Measurements from ENCODE around the gene TPM1. TPM values are rescaled to one million over a fixed set of nuclear protein-coding genes. Genes with fewer than 3 reads are reported as not detected.

TPM1 gene
- total RNA-seq, 3 donors from 2014 or later, result 333 to 609 (median 575) TPM

DNA sequence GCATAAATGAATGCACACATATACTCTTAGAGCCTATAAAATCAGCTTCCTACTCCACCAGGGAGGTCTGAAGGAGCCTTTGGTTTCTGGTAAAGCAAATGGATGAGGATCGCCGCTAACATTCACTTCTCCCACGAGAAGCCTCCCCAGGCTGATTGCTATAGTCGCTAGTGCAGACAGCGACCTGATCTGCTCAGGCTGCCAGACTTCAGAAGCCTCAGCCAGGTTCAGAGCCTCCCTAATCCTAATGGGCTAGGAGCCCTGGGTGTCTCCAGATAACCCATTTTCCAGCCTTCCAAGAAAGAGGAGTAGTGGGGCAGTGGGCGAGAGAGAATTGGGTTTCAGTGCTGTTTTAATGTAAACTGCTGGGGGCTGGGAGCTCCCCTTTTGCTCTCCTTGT, 35.4 kb downstream of the TPM1 start:
- no peak for DNase-seq (ENCODE audit: low spot score in 2 of 2)
- intact Hi-C loops (cut with DNase I; ENCODE audit: low total_unique reads), result no loop called here
- H3K4me1 ChIP-seq, result no peaks in the 10 kb centered on the region
- H3K36me3 ChIP-seq, result no peaks in the 10 kb centered on the region
- no peak overlapping the region for H3K4me3 ChIP-seq
- no peak for TF ChIP-seq POLR2A (IDR thresholded peaks at IDR 0.05)
- TF ChIP-seq, protein P1, sequence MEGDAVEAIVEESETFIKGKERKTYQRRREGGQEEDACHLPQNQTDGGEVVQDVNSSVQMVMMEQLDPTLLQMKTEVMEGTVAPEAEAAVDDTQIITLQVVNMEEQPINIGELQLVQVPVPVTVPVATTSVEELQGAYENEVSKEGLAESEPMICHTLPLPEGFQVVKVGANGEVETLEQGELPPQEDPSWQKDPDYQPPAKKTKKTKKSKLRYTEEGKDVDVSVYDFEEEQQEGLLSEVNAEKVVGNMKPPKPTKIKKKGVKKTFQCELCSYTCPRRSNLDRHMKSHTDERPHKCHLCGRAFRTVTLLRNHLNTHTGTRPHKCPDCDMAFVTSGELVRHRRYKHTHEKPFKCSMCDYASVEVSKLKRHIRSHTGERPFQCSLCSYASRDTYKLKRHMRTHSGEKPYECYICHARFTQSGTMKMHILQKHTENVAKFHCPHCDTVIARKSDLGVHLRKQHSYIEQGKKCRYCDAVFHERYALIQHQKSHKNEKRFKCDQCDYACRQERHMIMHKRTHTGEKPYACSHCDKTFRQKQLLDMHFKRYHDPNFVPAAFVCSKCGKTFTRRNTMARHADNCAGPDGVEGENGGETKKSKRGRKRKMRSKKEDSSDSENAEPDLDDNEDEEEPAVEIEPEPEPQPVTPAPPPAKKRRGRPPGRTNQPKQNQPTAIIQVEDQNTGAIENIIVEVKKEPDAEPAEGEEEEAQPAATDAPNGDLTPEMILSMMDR (IDR thresholded peaks at IDR 0.05), result no peak
- TF ChIP-seq POLR2AphosphoS5 (IDR thresholded peaks at IDR 0.05), result no peak
- H3K27me3 ChIP-seq, result no peaks in the 10 kb centered on the region
- H3K27ac ChIP-seq, result no peak overlapping the region
- H3K9me3 ChIP-seq, result no peaks in the 10 kb centered on the region

- peak overlapping the region in 1 of 2 donors; percentile 32 for H3K27ac ChIP-seq
- no peaks in the 10 kb centered on the region for H3K9me3 ChIP-seq
- no peaks in the 10 kb centered on the region for H3K4me1 ChIP-seq
These were observed 37.5 kb downstream of the TPM1 start for GRCh38 chr15:63079947-63080626.

DNA sequence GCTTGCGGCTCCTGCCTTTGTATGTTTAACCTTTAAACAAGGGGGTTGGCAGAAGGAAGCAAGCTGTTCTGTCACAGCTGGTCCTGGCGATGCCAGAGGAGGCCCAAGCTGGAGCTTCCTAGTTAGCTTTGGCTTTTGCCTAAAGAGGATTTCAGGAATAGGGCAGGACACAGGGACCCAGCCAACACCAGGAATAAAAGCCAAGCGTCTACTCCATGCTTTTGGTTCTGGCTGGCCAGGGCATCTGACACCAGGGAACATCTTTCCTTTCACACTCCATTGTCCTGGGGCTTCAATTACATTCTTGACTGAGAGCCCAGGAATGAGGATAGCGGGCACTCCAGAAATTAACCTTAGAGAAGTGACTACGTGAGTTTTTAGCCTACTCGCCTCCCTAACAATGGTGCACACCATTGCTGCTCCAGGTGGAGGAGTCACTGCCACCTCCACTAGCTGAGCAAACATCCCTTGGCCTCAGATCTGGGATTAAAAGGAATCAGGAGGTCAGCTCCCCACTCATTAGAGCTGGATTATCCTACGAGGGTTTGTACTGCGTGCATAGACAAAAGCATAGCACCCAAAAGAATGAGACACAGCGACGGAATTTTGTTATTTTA, 38.2 kb downstream of the TPM1 start:
- no peak for TF ChIP-seq POLR2A (IDR thresholded peaks at IDR 0.05)
- TF ChIP-seq POLR2AphosphoS5 (IDR thresholded peaks at IDR 0.05), result no peak
- TF ChIP-seq, protein P1 (IDR thresholded peaks at IDR 0.05), result no peak
- H3K4me1 ChIP-seq, result no peaks in the 10 kb centered on the region
- DNase-seq (ENCODE audit: low spot score in 2 of 2), result peak in 1 of 2 donors; percentile 68
- H3K4me3 ChIP-seq, result no peak overlapping the region
- H3K36me3 ChIP-seq, result no peaks in the 10 kb centered on the region
- intact Hi-C loops (cut with DNase I; ENCODE audit: low total_unique reads), result no loop called here
- H3K9me3 ChIP-seq, result no peaks in the 10 kb centered on the region
- peak overlapping the region in 1 of 2 donors; percentile 32 for H3K27ac ChIP-seq
- H3K27me3 ChIP-seq, result no peaks in the 10 kb centered on the region

More at GRCh38 chr15:63079947-63080626, 37.5 kb downstream of the TPM1 start:
- H3K36me3 ChIP-seq, result no peaks in the 10 kb centered on the region
- no peaks in the 10 kb centered on the region for H3K27me3 ChIP-seq
- intact Hi-C loops (cut with DNase I; ENCODE audit: low total_unique reads), result no loop called here
- TF ChIP-seq, protein P1 (IDR thresholded peaks at IDR 0.05), result no peak
- TF ChIP-seq POLR2A (IDR thresholded peaks at IDR 0.05), result no peak
- TF ChIP-seq POLR2AphosphoS5 (IDR thresholded peaks at IDR 0.05), result no peak
- no peak for DNase-seq (ENCODE audit: low spot score in 2 of 2)
- H3K4me3 ChIP-seq, result no peak overlapping the region

DNA sequence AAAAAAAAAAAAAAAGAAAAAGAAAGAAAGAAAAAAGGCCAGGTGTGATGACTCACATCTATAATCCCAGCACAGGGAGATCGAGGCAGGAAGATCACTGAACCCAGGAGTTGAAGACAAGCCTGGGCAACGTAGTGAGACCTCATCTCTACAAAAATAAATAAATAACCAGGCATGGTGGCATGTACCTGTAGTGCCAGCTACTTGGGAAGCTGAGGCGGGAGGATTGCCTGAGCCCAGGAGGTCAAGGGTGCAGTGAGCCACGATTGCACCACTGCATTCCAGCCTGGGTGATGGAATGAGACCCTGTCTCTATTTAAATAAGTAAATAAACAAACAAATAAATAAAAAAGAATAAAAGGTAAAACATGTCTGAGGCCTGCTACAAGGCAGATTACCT, 39.8 kb downstream of the TPM1 start:
- intact Hi-C loops (cut with DNase I; ENCODE audit: low total_unique reads), result no loop called here
- no peaks in the 10 kb centered on the region for H3K4me1 ChIP-seq
- H3K27me3 ChIP-seq, result no peaks in the 10 kb centered on the region
- no peaks in the 10 kb centered on the region for H3K36me3 ChIP-seq
- no peak for DNase-seq (ENCODE audit: low spot score in 2 of 2)
- H3K27ac ChIP-seq, result no peak overlapping the region
- no peak overlapping the region for H3K4me3 ChIP-seq
- H3K9me3 ChIP-seq, result no peaks in the 10 kb centered on the region
- TF ChIP-seq POLR2AphosphoS5 (IDR thresholded peaks at IDR 0.05) (no peak), POLR2A (IDR thresholded peaks at IDR 0.05) (no peak)
- TF ChIP-seq, protein P1 (IDR thresholded peaks at IDR 0.05), result no peak

DNA sequence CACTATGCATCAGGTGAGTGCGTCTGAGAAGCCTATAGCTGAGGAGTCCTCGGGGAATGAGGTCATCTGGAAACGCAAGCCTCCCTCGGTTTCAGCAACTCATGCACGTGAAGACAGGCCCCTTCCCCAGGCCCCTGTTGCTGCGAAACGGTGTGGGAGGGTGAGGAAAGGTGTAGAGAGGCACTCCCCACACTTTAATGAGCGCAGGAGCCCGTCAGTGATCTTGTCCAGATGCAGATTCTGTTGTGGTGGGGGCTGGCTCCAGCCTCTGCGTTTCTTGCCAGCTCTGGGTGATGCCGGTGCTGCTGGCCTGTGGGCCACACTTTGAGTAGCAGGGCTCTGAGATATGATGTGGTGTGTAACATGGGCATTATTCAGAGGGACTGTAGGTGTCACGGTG, 40.5 kb downstream of the TPM1 start:
- Histone ChIP-seq H3K36me3 (no peaks in the 10 kb centered on the region), H3K4me1 (no peaks in the 10 kb centered on the region), H3K27me3 (no peaks in the 10 kb centered on the region), H3K4me3 (no peak overlapping the region), H3K9me3 (no peaks in the 10 kb centered on the region), H3K27ac (no peak overlapping the region)
- TF ChIP-seq, protein P1 (IDR thresholded peaks at IDR 0.05), result no peak
- TF ChIP-seq POLR2AphosphoS5 (IDR thresholded peaks at IDR 0.05), result no peak
- no peak for TF ChIP-seq POLR2A (IDR thresholded peaks at IDR 0.05)
- no peak for DNase-seq (ENCODE audit: low spot score in 2 of 2)
- intact Hi-C loops (cut with DNase I; ENCODE audit: low total_unique reads), result no loop called here

Measured in breast epithelium (tissue), 4 donors.